ENCODE measurements around the gene FER1L5. TPM values are rescaled to one million over a fixed set of nuclear protein-coding genes. Genes with fewer than 3 reads are reported as not detected.

Gene FER1L5
- under 0.01 and 0.29 TPM in 2 replicates for total RNA-seq

DNA sequence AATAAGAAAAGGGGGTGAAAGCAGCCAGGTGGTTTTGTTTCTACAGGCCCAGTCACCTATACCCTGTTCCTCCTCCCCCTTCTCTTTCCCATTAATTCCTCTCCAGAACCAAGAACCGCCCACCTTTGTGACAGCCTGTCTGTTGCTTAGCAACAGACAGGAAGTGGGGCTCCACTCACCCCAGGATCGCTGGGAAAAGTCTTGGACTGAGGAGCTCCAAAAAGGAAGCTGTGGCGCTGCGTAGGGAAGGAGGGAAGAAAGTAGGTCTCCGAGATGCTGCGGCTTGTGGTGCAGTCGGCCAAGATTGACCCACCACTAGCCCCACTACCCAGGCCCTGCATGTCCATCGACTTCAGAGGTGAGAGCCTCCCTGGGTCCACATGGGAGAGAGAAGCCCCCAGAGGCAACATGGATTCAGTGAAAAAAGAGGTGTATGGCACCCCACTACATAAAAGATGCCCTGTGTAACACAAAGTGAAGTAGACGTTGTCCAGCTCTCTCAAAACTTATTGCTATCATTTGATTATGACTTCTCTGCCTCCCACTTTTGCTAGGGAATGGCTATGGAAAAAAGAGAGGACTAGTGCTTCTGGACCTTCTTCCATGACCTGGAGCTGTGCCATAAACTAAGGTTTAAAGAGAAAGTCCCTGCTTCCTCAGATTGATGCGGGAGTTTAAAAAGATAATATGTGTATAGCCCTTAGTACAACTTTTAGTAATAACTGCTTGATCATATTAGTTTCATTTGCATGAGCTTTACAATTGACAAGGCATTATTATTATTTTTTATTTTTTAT lies at the start of gene FER1L5:
FER1L5 (plus strand) TSS at position 201 of the 797 bp plus-strand sequence; CDS start at position 274, 73 bp downstream.

DNA sequence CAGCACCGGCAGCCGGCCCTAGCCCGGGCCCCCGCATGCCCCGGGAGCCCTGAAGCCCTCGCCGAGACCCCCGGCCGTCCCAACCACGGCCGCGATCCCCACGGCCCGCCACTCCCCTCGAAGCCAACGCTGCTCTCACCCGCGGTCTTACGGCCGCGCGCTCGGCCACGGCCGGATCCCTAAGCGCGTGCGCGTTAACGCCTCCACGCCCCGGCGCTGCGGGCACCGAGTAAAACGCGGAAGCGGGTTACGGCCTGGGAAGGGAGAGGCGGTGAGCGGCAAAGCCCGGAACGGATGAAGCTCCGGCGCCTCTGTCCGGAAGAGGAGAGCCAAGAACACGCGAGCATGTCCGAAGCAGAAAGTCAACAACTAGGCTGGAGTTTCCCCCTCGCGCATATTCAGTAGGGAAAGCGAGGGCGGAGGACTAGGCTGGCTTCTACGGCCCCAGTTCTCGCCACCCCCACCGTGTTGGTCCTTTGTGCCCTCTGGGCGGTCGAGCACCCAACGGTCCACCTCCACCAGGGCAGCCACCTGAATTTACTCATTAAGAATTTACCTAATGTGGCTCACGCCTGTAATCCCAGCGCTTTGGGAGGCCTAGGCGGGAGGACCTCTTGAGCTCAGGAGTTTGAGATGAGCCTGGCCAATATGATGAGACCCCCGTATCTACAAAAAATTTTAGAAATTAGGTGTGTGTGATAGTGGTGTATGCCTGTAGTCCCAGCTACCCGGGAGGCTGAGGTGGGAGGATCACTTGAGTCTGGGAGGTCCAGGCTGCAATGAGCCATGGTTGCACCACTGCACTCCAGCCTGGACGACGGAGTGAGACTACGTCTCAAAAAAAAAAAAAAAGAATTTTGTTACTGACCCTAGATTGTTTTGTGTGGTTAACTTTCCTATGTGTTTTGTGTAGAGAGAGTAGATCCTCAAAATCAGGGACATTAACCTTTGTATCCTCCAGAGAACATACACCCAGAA lies 4.1 kb upstream of the FER1L5 start, which contains the start of gene KANSL3:
KANSL3 (minus strand) TSS at position 169 of the 978 bp plus-strand sequence. CDS start 1,177 bp downstream, outside the sequence.

DNA sequence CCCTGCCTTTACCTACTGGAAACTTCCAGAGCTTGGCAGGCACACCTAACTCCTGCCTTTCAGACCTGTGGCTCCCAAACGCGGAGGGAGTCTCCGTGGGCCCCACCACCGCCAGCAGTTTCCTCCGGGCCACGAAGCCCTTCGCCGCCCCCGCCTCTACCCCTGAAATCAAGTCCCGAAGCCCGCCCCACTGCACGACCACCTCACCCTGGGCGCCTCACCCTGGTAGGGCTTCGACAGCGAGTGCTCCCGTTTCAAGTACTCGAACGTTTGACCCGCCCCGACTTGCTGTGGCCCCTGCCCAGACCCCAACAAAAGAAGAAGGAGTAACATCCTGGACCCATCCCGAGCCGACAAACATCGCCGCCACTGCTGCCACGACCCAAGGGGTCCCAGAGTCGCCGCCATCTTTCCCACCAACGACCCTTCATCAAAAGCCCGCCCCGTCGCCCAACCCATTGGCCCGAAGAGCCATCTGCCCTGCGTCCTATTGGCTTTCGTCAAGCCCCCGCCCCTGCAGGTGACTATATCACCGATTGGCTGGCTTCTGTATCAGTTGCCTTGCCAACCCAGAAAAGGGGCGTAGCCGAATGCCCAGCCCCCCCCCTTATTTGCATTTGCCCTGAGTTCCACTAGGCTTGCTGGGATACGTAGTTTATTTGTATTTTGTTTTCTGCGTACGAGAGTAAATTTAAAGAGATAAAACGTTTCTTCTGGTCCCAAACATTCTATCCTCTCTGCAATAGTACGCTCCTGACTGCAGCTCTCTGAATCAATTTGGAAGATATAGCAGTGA lies 97.3 kb downstream of the FER1L5 start, which contains the start of gene LMAN2L:
LMAN2L (minus strand) TSS at position 432 of the 796 bp plus-strand sequence; CDS start at position 408, 24 bp downstream.

Other genes starting within 250 kb of the FER1L5 start
- not detected in 2 replicates for gene NEURL3, start 137.4 kb upstream of the FER1L5 start, total RNA-seq
- 8.1 and 8.2 TPM in 2 replicates for gene ARID5A, start 106.0 kb upstream of the FER1L5 start, total RNA-seq
- gene KANSL3, start 4.5 kb upstream of the FER1L5 start, total RNA-seq, result 41.7 and 44.0 TPM in 2 replicates
- gene LMAN2L, start 97.3 kb downstream of the FER1L5 start, total RNA-seq, result 19.5 and 24.1 TPM in 2 replicates
- gene CNNM4, start 118.1 kb downstream of the FER1L5 start, total RNA-seq, result 5.9 and 7.0 TPM in 2 replicates
- gene CNNM3, start 173.5 kb downstream of the FER1L5 start, total RNA-seq, result 10.0 and 19.0 TPM in 2 replicates
- gene ANKRD23, start 201.3 kb downstream of the FER1L5 start, total RNA-seq, result 1.1 and 1.3 TPM in 2 replicates
- gene ANKRD39, start 215.3 kb downstream of the FER1L5 start, total RNA-seq, result 3.1 and 10.3 TPM in 2 replicates
- 43.1 and 43.5 TPM in 2 replicates for gene SEMA4C, start 227.3 kb downstream of the FER1L5 start, total RNA-seq